GM19468 (cell line): Measurements from ENCODE around the gene TBCCD1.
A peak's percentile ranks its signal among the peaks of the same experiment; 100 is the strongest.

Experiments used
- ATAC-seq: cut with Tn5 transposase; IDR thresholded peaks from one replicate; pipeline ENCODE4 v1.9.1; 2021; ENCODE audit warnings: mild to moderate bottlenecking, moderate library complexity, moderate number of reproducible peaks; ENCODE audit not compliant: unreplicated experiment; ENCODE audit errors: extremely low read depth

Gene TBCCD1, protein sequence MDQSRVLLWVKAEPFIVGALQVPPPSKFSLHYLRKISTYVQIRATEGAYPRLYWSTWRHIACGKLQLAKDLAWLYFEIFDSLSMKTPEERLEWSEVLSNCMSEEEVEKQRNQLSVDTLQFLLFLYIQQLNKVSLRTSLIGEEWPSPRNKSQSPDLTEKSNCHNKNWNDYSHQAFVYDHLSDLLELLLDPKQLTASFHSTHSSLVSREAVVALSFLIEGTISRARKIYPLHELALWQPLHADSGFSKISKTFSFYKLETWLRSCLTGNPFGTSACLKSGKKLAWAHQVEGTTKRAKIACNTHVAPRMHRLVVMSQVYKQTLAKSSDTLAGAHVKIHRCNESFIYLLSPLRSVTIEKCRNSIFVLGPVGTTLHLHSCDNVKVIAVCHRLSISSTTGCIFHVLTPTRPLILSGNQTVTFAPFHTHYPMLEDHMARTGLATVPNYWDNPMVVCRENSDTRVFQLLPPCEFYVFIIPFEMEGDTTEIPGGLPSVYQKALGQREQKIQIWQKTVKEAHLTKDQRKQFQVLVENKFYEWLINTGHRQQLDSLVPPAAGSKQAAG

GRCh38 chr3:186567072-186567921 lies at the start of gene TBCCD1:
Gene TBCCD1, minus strand, starts transcription at chr3:186567339. Its CDS starts 3,010 bp downstream, at chr3:186564329.
- peak; percentile 50 for ATAC-seq

DNA sequence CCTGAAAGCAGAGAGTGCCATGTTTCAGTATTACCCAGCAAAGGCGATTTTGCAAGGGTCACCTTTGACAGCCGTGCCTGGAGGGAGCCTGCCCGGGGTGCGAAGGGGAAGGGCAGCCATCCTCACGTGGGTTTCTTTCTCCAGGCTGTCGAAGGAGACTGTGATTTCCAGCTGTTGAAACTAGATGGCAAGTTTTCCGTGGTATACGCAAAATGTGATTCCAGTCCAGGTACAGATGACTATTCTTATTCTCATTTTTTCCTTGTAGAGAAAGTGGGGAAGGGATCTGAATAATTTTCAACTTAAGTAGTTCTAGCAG lies 49.1 kb upstream of the TBCCD1 start:
- no peak for ATAC-seq

GRCh38 chr3:186614597-186615483 lies 47.7 kb upstream of the TBCCD1 start:
- ATAC-seq, result no peak

DNA sequence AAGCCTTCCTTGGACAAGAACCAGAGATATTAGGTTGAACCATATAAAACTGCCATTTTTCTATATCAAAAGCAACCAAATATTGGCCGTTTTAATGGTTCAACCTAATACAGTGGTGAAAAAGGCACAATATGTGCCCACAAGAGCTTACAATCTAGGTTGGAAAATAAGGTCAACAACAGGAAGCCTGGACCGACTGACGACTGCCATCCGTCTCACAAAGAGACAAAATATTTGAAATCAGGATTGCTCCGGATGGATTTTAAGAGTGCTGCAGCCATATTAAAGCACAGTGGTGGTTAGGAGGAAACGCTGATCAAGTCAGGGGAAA lies 47.1 kb upstream of the TBCCD1 start:
- ATAC-seq, result no peak

- no peak for ATAC-seq
These were observed 46.6 kb upstream of the TBCCD1 start for GRCh38 chr3:186613637-186614265.

- no peak for ATAC-seq
These were observed 45.8 kb upstream of the TBCCD1 start, which contains the start of gene AHSG for GRCh38 chr3:186612721-186613636. Gene AHSG, plus strand, starts transcription at chr3:186613060. Its CDS starts 82 bp downstream, at chr3:186613142.

- ATAC-seq, result no peak
These were observed 44.9 kb upstream of the TBCCD1 start for GRCh38 chr3:186612065-186612464.

- ATAC-seq, result no peak
These were observed 42.2 kb upstream of the TBCCD1 start for GRCh38 chr3:186609247-186609868.

DNA sequence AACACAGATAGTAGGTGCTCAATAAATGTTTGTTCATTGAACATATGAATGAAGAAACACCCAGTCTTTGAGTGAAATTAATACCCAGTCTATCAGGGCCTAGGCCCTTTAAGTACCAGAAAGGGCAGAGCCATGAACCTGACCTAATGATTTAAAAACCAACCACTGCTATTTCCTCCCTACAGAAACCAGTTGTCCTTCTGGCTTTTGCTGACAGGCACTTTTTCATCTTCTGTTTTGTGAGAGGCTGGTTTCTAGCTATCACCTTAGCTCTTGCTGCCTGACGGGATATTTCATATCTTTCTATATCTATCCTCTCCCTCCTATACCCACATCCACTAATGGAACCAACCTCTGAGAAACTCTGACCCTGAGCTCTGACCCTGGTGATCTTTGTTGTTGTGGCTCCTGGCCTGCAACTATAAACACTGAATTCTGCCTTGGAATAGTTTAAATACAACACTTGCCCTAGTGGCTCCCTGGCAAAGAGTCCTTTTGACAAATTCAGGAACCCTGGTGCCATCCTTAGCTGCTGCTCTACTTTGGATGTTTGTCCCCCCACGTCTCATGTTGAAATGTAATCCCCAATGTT lies 41.6 kb upstream of the TBCCD1 start:
- no peak for ATAC-seq

GRCh38 chr3:186605561-186606545 lies 38.7 kb upstream of the TBCCD1 start:
- no peak for ATAC-seq

GRCh38 chr3:186605078-186605477 lies 37.9 kb upstream of the TBCCD1 start:
- no peak for ATAC-seq

DNA sequence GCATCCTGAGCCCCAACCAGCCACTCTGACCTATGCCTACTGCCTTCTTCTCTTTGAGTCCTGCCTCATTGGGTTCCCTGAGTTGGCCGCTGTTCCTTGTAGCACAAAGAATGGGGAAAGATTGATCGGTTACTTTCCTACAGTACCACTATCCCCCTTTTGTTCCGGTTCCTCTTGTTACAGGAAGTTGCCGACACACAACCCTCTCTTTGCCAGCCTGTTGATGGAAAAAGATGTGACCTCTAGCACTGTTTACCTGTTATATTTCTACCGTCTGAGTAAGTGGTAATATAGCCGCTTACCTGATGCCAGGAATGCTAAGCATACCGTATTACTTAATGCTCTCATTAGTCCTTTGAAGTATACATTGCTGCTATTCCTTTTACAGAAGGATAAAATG lies 36.0 kb upstream of the TBCCD1 start:
- ATAC-seq, result no peak

GRCh38 chr3:186600896-186601295 lies 33.8 kb upstream of the TBCCD1 start:
- ATAC-seq, result no peak

GRCh38 chr3:186599785-186600166 lies 32.6 kb upstream of the TBCCD1 start:
- ATAC-seq, result no peak

DNA sequence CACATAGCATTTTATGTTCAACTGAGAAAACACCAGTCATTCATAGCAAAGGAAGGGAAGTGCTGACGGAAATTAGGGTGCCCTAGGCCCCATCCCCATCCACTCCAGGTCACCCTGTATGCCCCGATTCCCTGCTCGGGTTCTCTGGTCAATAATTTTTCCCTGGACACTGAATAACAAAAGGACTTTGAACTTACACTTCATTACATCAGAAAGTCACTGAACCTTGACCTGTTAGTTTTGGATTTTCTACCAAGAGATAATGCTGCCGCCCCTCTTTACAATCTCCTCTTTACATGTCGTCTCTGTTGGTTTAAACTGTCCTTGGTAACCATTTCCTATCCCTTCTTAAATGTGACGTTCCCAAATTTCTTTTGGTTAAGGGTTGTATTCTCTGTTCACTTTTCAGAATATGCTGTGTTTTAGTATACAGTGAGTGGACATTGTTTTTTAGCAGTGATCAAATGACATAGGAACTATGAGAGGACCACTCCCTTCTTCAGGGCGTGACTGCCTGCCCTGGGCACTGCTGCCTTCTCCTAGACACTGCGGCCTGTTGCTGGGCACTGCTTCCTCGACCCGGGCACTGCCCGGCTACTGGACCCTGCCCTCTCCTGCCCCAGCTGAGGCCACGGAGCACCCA lies 32.1 kb upstream of the TBCCD1 start:
- no peak for ATAC-seq

DNA sequence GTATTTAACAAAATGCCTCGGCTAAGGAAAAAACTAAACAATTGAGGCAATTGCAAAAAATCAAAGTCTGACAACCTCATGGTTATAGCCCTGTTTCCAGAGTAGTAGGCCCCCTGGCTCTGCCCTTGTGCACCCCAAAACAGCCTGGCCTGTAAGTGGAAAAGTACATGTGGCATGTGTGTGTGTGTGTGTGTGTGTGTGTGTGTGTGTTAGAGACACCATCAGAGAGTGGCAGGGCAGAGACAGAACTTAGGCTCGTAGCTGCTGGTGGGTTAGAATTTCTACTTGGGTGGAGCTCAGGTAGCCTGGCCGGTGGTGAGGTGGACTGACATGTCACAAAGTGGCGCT lies 31.6 kb upstream of the TBCCD1 start:
- no peak for ATAC-seq
